Measurements from ENCODE around the gene CYP2B6.

- TF ChIP-seq CTCF (IDR thresholded peaks at IDR 0.05): no peak
- TF ChIP-seq POLR2A (IDR thresholded peaks at IDR 0.05): no peak
These were observed 34.3 kb downstream of the CYP2B6 start for GRCh38 chr19:41025411-41025810.

Measured in gastroesophageal sphincter (tissue), 3 donors.